Right forelimb (tissue), 1 donor: ENCODE data around the gene GATAD2A.
A peak's percentile ranks its signal among the peaks of the same experiment; 100 is the strongest.
"Not testable (repeated sequence)": the region's sequence is repeated elsewhere in the genome, so short reads cannot be mapped to it uniquely, and the experiment has no call there.

ENCODE experiments used
- DNase-seq: peaks from one replicate; pipeline ENCODE4 v3.0.0-alpha.2; 2018

The GATAD2A gene

DNA sequence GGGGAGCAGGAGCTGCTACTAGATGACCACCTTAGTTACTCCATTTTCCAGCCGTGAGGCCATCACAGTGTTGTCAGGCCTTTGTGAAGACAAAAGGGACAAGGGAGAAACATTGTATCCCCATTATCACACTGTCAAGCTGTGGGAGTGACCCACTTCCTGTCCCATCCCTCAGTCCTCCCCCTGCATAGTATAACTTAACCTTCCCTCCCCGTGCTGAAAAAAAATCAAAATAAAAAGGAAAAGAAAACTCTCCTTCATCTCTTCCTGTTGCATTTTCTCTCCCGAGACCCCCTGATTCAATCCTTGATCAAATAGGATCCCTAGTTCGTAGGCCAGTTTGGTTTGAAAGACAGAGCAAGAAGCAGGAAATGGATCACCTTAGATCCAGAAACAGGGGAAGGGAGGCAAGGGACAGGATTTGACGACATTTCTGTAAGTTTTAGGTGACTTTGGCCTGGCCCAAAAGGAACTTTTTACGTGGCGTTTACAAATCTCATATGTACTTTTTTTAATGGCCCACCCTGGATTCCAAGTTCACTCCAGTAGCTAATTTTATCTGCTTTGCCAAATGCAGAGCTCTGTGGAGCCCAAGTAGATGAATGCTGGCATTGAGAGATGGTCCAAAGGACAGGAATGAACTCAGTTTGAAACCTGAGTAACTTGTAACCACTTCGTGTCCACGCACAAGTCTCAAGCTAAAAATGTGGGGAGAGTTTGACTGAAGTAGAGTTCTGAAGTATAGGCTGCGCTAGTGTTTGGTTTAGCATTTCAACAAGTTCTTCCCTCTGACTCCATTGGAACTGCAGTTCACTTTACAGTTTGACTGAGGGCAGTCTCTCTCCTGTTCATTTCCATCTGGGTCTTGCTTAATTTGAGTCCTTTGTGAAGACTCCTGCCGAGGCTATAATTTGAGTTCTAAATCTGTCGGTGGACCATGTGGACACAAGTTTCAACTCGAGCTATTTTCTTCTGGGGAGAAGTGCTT is 16.6 kb upstream of the GATAD2A start:
- DNase-seq: no peak

DNA sequence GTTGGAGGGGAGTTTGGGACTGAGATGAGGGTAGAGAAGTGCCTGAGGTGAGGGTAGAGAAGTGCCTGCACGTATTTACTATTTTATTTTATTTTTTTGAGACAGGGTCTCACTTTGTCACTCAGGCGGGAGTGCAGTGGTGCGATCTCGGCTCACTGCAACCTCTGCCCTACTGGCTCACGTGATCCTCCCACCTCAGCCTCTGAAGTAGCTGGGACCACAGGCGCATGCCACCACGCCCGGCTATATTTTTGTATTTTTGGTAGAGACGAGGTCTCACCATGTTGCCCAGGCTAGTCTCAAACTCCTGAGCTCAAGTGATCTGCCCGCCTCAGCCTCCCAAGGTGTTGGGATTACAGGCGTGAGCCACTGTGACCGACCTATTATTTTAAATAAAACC is 15.8 kb upstream of the GATAD2A start:
- not testable (repeated sequence) for DNase-seq

DNA sequence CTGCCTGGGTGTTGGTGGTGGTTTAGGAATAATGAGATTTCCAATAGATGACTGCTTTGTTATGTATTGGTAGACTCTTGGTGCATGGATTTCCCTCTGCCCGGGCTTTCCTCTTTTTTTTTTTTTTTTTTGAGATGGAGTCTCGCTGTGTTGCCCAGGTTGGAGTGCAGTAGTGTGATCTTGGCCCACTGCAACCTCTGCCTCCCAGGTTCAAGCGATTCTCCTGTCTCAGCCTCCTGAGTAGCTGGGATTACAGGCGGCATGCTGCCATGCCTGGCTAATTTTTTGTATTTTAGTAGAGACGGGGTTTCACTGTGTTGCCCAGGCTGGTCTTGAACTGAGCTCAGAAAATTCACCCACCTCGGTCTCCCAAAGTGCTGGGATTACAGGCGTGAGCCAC is 11.1 kb upstream of the GATAD2A start:
- DNase-seq: not testable (repeated sequence)

- no peak for DNase-seq
These were observed 5.6 kb upstream of the GATAD2A start for GRCh38 chr19:19399733-19400433.

DNA sequence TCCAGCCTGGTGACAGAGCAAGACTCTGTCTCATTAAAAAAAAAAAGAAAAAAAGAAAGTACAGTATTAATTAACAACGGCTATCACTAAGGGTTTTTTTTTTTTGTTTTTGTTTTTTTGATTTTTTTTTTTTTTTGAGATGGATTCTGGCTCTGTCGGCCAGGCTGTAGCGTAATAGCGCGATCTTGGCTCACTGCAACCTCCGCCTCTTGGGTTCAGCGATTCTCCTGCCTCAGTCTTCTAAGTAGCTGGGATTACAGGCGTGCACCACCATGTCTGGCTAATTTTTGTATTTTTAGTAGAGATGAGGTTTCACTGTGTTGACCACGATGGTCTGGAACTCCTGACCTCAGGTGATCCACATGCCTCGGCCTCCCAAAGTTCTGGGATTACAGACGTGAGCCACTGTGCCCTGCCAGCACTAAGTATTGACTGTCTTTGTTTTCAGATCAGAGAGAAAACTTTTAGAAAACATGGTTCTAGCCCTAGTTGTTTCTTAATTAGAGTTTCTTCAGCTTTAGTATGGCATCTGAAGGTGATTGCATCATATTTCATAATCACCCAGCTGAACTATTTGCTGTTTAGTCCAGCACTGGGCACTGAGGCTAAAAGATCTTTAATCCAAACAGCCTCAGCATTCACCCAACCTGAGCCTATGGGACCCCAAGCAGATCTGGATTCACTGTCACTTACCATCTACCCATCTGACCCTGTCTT is 2.7 kb upstream of the GATAD2A start:
- DNase-seq: no peak

DNA sequence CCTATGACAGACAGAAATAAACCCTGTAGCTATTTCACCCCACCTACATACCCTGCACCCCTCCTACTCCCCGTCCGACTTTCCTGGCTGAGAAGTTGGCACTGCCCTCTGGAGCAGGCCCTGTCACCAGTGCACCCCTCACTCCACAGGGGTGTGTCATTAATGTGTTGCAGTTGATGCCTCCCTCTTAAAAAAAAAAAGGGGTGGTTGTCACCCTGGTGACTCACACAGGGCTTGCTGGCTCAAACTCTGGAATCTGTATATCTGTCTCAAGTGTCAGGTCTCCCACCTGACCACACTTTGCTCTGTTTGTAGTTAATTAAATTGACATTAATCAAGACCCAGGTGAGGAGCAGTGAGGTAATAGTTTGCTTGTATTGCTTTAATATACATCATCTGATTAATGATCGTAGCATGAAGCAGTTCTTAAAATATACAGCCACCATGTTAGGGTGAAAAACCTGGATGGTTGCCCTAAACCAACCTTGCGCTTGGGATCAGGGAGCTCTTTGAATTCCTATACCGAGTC is 2.0 kb upstream of the GATAD2A start:
- no peak for DNase-seq

- peak; percentile 81 for DNase-seq
These were observed 749 bp downstream of the GATAD2A start for GRCh38 chr19:19405971-19406877.

DNA sequence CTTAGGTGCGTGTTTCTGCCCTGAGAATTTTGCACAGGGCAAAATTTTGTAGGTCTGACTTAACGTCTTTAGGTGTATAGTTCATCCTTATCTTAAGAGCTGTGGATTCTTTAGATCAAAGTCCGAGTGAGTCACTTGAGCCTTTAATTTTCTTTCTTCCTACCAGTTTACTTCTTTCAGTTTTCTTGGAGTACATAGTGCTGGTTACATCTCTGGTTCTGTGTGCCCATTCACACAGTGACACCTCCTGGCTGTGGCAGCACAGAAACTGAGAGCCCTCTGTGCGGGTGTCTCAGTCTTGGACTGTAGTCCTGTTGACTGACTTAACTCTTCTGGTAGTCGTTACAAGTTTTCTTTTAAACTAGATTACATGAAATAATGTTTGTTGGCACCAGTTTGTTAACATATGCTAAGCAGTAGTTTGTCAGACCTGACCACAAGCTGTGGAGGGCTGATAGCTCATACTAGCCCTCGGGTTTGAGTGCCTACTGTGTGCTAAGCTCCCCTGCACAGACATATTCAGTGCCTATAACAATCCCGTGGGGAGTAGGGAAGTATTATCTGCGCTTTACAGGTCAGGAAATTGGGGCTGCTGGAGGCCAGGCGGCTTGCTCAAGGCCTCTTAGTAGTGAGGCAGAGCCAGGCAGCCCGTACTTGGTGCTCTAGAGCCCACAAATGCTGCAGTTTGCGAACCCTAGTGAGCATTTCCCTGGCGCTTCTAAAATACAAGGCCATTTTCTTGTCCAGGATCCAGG is 1.6 kb downstream of the GATAD2A start:
- DNase-seq: no peak

GRCh38 chr19:19407633-19407930 is 2.1 kb downstream of the GATAD2A start:
- DNase-seq: no peak

DNA sequence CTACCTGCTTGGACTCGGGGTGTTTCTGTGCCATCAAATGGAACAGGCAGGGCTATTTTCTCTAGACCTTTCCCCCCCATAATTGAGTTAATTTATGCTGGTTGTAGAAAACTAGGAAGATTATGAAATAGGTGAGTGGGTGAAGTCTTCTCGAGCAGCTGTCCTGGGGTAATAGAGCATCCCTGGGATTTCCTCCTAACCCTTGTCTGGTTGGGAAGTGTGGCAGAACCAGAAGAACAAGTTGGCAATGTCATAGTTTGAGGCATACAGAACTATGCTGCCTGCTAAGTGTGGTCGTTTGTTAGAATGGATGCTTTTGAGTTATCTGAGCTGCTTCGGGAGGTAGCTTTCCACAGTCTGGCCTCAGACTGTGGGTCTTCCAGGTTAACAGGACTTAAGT is 3.7 kb downstream of the GATAD2A start:
- no peak for DNase-seq

- DNase-seq: no peak
These were observed 4.2 kb downstream of the GATAD2A start for GRCh38 chr19:19409631-19410030.

- DNase-seq: no peak
These were observed 5.4 kb downstream of the GATAD2A start for GRCh38 chr19:19410553-19411550.

DNA sequence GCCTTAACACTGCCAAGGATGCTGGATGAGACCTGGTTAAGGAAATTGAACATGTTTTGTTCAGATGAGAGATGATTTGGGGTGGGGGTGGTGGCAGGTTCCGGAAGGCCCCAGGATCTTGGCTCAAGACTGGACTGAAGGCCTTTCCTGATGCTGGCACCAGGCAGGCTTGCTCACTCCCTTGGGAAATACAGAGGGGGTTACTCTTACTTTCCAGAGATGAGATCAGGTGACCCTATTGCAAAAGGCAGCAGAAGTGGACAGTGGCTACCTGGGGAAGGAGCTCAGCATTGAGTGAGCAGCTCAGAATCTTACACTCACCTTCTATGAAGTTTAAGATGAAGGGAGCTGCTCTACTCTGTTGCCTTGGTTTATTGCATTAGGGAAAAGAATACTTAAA is 10.8 kb downstream of the GATAD2A start:
- no peak for DNase-seq

DNA sequence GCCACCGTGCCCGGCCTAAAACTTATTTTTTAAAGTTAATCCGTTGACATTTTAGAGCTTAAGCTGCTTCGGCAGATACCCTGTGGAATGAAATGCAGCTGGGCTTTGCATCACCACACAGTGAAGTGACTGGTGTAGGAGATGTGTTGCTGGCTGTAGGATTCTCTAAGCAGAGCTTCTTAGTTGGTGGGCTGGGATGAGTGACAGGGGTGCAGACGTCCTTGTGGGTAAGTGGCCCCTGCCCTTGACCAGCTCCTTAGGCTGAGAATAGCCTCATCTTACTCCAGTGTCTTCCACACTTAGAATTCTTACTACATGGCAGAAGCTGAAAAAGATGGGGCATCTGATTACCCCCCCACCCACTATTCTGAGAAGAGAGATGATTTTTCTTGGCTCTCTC is 11.6 kb downstream of the GATAD2A start:
- no peak for DNase-seq

- DNase-seq: no peak
These were observed 12.3 kb downstream of the GATAD2A start for GRCh38 chr19:19417628-19418245.

GRCh38 chr19:19418555-19419260 is 13.2 kb downstream of the GATAD2A start:
- DNase-seq: no peak

DNA sequence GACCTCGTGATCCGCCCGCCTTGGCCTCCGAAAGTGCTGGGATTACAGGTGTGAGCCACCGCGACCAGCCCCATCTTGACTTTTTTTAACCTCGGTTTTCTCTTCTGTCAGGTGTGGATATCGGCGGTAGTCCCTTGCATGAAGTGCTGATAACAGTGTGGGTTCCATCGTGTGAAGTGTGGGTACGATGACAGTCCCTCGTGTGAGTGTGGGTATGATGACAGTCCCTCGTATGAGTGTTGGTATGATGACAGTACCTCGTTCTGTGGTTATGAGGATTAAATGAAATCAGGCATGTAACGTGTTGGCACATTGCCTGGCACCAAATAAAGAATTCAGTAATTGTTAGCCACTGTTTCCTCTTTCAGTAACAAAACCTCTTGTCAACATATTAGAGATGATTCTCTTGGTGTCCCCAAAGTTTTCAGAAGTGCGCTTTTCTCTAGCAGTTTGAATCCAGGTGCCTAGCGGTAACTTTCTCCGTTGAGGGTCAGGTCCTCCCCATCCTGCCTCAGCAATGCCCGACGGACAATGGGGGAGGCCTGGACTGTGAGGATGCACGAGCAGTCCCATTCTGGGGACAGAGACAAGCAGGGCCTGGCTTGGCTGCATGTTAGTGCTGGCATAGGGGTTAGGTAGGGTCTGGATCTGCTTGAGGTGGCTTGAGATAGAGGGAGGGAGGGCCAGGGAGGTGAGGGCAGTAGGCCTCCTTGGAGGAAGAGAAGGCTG is 15.3 kb downstream of the GATAD2A start:
- no peak for DNase-seq

- no peak for DNase-seq
These were observed 15.8 kb downstream of the GATAD2A start for GRCh38 chr19:19421299-19421696.
